ENCODE measurements around the gene MRPL9. TPM values are rescaled to one million over a fixed set of nuclear protein-coding genes. Genes with fewer than 3 reads are reported as not detected.

The MRPL9 gene
- total RNA-seq, 2 donors from 2014 or later, result 46.3 to 49.1 TPM

DNA sequence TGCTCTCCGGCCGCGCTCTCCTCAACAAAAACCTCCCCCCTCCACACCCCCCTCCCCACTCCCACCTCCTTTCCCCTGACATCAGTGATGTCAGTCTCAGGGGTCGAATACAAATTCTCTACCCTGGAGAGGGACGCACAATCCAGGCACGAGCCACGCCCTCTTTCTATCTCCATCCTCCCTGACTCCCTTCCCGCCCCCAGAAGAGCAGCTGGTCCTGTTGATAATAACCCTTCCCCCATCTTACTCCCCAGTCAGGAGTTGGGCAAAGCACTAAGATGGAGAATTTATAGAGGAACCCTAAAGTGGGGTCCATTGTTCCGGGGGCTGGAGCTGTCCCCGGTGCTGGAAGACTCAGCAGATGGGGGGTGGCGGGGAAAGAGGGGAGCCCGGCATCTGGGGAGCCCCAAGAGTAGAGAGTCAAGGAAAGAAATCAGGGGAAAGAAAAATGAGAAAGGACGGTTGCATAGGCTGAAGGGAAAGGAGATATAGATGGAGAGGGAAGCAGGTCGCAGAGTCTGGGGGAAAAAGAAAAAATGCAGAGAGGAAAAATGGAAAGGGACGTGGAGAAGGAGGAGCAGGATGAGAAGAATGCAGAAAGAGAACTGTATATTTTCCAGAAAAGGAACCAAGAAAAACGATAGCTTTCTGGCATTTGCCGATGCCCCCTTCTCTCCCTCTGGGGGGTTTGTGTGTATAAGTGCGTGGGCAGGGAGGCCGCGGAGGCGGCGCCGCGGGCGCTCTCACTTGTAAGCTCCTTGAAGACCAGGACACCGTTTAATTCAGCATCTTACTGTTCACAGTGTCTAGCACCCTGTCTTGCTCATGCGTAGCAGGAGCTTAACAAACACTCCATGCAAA, 46.3 kb downstream of the MRPL9 start, which contains the start of gene CELF3:
Gene CELF3 (minus strand): TSS at position 33 of the 861 bp plus-strand sequence. CDS start 783 bp downstream, outside the sequence.
- intact Hi-C loops (cut with DNase I), result no loop called here
- no peak for DNase-seq (ENCODE audit: low spot score)

DNA sequence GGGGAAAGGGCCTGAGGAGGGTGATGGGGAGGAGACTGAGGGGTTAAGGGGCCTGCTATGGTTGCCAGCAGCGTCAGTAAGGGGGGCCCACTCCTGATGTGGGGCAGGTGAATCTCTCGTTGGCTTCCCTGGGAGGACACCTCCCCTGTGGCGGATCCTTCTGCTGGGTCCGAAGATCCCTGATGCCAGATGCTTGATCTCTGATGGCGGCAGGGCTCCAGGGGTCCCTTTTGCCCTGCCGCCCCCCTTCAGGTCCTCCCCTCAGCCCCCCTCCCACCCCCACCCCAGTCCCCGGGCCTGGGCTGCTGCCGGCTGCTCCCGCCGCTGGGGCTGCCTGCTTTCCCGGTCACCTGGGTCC, 46.9 kb downstream of the MRPL9 start:
- no peak for DNase-seq (ENCODE audit: low spot score)
- intact Hi-C loops (cut with DNase I), result no loop called here

DNA sequence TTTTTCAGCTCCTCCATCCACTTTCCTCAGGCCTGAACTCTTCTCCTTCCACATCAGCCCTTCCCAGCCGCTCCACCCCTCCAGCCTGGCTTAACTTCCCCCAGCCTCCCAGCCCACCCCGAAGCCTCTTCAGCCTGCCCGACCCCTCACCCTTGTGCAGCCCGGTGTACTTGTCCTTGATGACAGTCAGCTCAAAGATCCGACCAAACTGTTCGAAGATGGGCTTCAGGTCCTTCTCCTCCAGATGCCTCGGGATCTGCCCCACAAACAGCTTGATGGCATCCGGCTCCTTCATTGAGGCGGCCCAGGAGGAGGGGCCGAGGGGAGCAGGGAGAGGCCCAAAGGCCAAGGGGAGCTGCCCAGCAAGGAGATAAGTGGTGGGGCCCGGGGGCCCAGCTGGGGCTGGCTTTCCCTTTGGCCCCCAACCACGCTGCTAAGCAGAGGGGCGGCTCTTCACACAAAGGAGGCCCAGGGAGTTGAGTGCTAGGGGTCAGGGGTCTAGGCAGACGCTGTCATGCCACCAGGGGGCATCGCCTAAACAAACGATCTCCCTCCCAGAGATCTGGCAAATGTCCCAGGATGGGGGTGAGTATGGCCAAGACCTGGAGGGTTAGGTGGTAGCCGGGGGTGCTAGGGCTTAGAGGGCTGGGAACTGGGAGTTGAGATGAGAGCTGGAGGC, 47.4 kb downstream of the MRPL9 start:
- DNase-seq (ENCODE audit: low spot score), result no peak
- intact Hi-C loops (cut with DNase I), result no loop called here

DNA sequence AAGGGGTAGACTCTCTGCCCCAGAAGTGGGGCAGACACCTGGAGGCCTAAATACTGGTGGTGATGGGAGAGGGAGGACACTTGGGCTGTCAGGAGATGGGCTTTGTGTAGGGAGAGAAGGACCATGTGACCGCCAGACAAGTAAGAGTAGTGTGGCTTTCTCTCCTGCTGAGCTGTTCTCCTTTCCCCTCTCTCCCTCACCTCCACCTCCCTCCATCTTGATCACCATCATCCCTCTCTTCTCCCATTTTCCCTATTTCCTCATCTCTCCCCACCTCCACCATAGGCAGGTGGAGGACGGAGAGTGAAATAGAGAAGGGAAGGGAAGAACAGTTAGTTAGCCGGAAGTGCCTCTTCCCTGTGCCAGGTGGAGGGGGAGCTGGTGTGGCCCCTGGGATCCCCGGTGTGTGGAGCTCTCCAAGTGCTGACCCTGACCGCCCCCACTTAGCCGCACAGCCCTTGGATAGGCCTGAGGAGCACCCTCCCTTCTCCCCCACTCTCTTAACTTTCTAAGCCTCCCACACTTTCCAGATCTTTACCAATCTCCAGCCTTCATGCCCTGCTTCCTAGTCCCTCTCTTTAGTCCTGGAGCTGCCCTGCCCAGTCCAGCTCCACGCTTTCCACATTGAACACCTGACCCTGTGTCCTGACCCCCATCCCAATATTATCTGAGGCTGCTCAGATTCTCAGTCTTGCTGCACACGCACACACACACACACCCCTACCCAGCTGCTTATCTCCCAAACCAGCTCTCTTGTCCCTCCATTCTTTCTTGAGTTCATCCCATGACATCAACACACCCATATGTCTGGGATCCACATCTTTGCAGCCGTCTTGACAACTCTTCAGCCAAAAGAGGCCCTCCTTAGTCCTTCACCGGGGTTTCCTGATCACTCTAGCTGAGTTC, 48.2 kb downstream of the MRPL9 start:
- no peak for DNase-seq (ENCODE audit: low spot score)
- intact Hi-C loops (cut with DNase I), result no loop called here

DNA sequence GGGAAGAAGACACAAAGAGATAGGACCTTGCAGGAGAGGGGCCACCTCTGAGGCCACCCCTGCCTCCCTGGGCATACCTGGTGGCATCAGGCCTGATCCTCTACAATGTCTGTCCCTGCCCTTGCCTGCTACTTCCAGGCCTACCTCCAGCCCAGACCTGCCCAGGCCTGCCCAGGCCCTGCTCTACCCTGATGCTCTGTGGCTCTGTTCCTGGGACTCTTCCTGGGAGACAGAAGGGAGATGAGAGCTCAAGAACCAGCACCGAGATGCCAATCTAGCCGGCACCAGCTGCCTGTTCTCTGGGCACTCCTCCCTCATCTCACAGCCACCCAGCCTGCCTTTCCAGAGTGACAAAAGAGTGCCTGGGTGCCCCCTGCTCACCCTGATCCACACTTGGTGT, 49.4 kb downstream of the MRPL9 start:
- intact Hi-C loops (cut with DNase I), result no loop called here

DNA sequence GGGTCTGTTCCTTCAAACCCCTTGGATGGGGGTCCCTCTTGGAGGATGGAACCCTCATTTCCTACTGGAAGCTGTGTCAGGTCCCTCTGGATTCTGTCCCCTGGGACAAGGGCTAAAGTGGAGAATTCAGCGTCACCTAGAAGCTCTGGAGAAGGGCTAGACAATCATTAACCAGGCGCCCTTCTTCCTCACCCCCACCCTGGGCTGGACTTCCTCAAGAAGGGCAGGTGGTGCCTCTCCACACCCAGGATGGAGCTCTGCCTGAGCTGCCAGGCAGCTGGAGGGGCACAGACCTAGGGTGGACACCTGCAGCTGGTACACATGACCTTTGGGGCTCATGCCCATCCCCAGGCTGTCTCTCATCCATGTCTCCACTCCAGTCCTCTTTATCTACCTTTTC, 50.3 kb downstream of the MRPL9 start:
- intact Hi-C loops (cut with DNase I), result no loop called here
- no peak for DNase-seq (ENCODE audit: low spot score)

More for the DNA sequence above, 49.4 kb downstream of the MRPL9 start:
- no peak for DNase-seq (ENCODE audit: low spot score)

DNA sequence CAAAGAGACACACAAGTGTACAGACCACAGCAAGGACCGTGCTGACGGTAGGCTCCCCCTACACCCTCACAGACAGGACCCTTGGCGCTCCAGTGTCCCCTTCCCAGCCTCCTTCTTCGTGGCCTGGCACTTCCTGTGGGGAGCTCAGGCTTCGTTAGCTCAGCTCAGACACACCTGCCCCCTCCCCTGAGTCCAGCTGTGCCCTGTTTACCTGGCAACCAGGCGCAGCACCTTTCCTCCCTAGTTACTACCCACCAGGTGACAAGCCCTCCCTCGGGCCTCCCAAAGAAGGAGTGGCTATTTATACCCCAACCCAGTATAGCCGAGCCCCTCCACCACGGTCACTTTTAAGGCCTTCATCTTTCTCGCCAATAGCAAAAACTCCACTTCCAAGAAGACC, 51.3 kb downstream of the MRPL9 start:
- no peak for DNase-seq (ENCODE audit: low spot score)
- intact Hi-C loops (cut with DNase I), result no loop called here

DNA sequence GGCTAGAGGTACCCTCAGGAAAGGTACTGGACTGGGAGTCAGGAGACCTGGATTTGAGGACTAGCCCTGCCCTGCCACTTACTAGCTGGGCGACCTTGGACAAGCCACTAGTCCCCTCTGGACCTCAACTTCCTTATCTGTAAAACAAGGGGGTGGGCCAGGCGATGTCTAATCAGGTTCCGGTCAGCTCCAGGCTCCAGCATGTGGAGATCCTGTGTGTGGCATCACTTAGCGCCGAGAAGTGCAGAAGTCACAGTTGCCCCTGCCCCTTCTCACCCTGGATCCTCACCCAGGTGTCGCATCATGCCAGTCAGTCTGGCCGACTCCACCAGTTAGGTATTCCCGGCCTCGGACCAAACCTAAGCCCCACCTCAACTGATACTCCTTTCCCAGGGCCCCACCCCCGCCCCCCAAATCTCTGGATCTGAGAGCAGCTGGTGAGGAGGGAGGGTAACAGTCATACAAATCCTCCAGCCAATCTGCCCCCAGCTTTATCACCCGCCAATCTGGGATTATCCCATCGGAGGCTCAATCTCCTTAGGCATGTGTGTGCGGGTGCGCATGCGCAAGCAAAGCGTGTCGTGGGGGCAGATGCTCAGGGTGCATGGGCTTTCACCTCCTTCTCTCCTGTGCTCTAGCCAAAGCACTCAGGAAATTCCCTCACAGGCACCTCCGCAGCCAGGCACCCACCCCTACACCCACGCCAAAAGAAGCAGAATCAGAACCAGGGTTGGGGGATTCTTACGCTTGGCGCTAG, 52.1 kb downstream of the MRPL9 start:
- intact Hi-C loops (cut with DNase I), result no loop called here
- no peak for DNase-seq (ENCODE audit: low spot score)

DNA sequence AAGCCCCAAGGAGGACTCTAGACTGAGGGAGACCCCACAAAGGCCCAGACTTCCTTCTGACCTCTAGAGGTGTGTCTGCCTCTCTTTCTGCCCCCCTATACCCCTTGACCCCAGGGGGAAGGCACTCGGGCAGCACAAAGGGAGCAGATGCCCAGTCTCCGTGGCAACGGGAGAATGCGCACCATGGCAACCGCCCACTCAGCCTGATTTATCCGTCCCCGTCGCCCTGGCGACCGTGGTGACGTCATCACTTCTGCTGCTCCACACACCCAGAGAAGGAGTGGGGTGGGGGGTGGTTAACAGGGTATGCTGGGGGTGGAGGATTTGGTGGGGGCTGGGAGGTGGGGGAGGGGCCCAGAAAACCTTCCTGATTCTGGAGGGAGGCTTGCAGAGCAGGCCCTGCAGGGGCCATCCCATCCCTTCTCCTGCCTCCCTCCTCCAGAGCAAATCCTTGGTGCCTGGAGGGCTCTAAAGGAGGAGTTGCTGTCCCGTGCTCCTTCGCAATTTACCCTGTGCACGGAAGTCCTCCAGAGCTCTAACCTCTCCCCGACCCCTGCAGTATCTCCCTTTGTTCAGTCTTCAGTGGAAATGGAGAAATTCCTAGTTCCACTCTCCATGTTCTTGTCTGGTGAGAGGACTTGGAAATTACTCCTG, 53.0 kb downstream of the MRPL9 start:
- no peak for DNase-seq (ENCODE audit: low spot score)
- intact Hi-C loops (cut with DNase I), result no loop called here

Other genes starting within 250 kb of the MRPL9 start
- 1 to 10 TPM; 5.4 to 6.6 TPM for gene TUFT1, start 223.2 kb downstream of the MRPL9 start, total RNA-seq
- 10 to 100 TPM; 40.1 to 41.9 TPM for gene SNX27, start 151.4 kb downstream of the MRPL9 start, total RNA-seq
- under 1 TPM in 1 of 2 donors, not detected in 1; 0.10 TPM for gene CELF3, start 46.7 kb downstream of the MRPL9 start, total RNA-seq
- gene RIIAD1, start 42.0 kb downstream of the MRPL9 start, total RNA-seq, result 1 to 10 TPM in 1 of 2 donors, not detected in 1; 4.0 TPM
- 1 to 10 TPM; 4.7 to 5.1 TPM for gene TDRKH, start 27.0 kb upstream of the MRPL9 start, total RNA-seq
- gene LINGO4, start 41.9 kb upstream of the MRPL9 start, total RNA-seq, result not detected
- gene RORC, start 68.3 kb upstream of the MRPL9 start, total RNA-seq, result not detected
- not detected for gene C2CD4D, start 76.3 kb upstream of the MRPL9 start, total RNA-seq
- gene THEM5, start 90.2 kb upstream of the MRPL9 start, total RNA-seq, result not detected
- 1 to 10 TPM; 9.4 to 9.8 TPM for gene THEM4, start 146.0 kb upstream of the MRPL9 start, total RNA-seq
- gene S100A10, start 230.4 kb upstream of the MRPL9 start, total RNA-seq, result 100 to 1,000 TPM; 244 to 281 TPM